Measurements from ENCODE around the gene NCS1.

NCS1 gene

GRCh38 chr9:130177898-130178805 lies 5.9 kb downstream of the NCS1 start:
- no peak for DNase-seq

GRCh38 chr9:130179331-130179907 lies 7.2 kb downstream of the NCS1 start:
- DNase-seq: no peak

- DNase-seq: no peak
Measured at GRCh38 chr9:130180516-130180915, 8.3 kb downstream of the NCS1 start.

- no peak for DNase-seq
Measured at GRCh38 chr9:130181678-130182380, 9.6 kb downstream of the NCS1 start.

- no peak for DNase-seq
Measured at GRCh38 chr9:130182381-130182909, 10.2 kb downstream of the NCS1 start.

DNA sequence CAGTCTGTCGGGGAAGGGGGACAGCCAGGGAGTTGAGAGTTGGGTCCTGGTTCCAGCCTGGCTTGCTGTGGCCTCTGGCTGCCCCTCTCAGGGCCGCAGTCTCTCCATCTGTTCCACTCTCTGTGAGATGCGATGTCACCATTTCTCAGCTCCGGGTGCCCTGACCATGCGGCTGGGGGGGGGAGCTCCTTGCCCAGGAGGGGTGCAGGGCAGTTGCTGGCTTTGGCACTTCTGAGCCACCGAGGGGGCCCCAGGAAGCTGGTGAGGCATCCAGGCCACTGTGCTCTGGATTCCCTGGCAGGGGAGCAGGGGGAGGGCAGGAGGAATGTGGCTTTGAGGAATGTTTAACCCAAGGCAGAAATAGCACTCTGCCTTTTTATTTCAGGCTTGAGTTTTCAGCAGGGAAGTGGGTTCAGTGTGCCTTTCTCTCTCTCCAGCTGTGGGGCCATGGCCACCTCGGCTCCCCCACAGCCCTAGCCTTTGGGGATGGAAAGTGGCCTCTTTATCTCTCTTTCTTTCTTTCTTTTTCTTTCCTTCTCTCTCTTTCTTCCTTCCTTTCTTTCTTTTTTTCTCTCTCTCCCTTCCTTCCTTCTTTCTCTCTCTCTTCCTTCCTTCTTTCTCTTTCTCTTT lies 11.0 kb downstream of the NCS1 start:
- DNase-seq: no peak

DNA sequence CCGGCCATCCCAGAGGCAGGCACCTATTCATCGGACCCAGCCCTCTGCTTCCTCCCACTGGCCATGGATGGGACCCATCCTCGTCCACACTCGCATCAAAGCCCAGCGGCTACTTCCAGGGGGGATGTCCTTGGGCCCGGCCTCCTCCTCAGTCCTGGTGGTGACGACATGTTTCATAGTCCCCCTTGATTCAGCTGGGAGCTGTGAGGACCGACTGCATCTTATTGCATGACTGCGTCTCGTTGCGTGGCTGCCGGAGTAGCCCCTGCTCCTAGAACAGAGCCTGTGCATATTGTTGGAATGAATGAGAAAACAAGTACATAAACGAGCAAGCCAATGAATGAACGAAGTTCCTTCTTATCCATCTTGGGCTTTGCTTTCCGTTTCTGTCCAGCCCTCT lies 12.8 kb downstream of the NCS1 start:
- DNase-seq: no peak

DNA sequence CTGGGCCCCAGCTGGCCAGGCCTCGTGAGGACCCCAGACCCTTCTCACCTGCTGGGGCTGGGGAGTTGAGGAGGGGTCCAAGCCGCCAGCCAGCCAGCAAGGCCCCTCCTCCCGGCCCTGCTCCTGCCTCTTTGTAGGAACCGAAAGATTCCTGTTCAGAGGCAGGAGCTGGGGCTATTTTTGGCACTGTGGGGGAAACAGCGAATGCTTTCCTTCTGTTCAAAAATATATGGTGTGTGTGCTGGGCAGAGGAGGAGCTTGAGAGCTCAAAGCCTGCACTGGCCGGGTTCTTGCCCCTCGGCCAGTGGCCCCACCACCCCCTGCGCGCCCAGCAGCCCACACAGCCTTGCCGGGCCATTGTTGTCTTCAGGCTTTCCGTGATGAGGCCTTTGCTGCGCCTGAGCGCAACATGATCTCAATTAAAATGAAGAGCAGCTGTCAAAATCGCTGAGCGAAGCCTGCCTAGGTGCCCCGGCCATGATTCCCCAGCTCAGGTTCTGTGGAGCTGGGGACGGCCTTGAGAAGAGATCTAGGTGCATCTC lies 13.4 kb downstream of the NCS1 start:
- DNase-seq: no peak

DNA sequence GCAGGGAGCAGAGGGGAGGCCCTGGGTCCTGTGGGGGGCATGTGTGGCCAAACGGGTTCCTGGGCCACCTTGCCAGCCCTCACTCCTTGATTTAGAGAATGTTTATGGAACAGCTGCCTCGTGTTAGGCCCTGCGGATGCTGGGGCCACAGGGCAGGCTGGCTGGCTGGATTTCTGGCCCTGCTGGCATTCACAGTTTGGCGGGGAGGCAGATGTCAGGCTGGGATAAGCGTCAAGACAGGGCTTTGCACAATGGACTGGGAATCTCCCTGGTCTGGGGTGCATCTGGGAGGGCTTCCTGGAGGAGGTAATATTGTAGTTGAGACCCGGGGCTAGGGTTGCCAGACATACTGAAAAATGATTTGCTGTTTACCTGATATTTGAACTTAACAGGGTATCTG lies 13.8 kb downstream of the NCS1 start:
- DNase-seq: no peak

GRCh38 chr9:130186839-130187522 lies 14.8 kb downstream of the NCS1 start:
- no peak for DNase-seq

- DNase-seq: no peak
Measured at GRCh38 chr9:130187523-130187846, 15.3 kb downstream of the NCS1 start.

DNA sequence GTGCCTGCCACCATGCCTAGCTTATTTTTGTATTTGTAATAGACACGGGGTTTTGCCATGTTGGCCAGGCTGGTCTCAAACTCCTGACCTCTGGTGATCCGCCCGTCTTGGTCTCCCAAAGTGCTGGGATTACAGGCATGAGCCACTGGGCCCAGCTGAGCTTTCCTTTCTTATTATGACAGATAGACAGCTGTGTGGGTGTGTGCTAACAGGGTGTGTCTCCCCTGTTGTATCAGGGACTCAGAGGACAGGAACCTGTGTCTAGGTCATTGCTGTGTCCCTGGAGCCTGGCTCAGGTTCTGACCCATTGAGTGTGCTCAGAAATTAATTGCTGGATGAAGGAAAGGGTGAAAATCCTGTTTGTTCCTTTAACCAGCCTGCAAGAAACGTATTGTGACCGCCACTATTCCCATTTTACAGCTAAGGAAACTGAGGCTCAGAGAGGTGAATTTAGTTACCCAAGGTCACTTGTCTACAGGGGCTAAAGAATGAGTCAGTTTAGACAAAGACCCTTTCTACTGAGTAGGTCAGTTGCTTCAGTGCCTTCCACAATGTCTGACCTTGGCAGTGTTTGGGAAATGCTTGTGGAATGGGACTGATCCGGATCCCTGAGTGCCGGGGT lies 16.8 kb downstream of the NCS1 start:
- DNase-seq: peak; percentile 9

DNA sequence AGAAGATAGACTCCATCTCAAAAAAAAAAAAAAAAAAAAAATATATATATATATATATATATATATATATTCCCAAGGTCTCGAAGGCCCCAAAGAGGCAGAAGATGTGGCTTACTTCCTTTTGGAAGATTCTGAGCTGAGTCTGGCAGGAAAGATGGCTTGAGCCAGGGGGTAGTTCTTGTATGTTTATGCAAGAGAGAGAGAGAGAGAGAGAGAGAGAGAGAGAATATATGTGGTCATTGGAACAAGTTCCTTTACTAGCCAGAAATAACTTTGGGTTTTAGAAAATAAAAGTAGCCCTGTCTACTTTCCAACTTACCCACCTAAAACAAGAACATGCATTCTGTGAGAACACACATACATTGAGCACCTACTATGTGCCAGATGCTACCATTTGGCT lies 17.6 kb downstream of the NCS1 start:
- DNase-seq: no peak

GRCh38 chr9:130191068-130191748 lies 19.0 kb downstream of the NCS1 start:
- no peak for DNase-seq

GRCh38 chr9:130191749-130192120 lies 19.5 kb downstream of the NCS1 start:
- DNase-seq: no peak

DNA sequence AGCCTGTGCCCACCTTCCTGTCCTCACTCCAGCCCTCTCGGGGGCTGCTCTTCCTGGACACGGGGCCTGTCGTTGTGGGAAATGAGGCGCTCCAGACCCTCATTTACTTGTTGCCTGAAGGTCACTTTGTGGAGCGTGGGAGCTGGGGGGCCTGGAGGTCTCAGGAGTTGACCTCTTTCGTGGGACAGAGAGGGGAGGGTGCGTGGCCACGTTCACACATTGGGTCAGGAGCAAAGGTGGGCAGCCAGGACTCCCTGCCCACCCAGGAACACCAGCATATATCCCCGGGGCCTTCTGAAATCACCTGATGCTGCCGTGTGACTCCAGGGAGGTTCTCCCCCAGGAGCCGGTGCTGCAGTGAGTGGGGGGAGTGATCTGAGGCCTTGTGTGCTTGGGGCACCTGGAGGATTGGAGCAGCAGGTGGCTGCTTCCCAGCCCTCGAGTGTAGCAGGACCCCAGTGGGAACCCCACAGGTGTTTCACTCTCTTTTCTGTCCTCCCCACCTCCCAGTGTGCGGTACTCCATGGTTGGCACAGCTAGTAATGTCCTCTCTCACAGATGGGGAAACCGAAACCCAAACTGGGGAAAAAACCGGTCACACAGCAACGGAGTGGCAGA lies 20.3 kb downstream of the NCS1 start:
- DNase-seq: no peak

GRCh38 chr9:130193103-130193502 lies 20.9 kb downstream of the NCS1 start:
- no peak for DNase-seq

DNA sequence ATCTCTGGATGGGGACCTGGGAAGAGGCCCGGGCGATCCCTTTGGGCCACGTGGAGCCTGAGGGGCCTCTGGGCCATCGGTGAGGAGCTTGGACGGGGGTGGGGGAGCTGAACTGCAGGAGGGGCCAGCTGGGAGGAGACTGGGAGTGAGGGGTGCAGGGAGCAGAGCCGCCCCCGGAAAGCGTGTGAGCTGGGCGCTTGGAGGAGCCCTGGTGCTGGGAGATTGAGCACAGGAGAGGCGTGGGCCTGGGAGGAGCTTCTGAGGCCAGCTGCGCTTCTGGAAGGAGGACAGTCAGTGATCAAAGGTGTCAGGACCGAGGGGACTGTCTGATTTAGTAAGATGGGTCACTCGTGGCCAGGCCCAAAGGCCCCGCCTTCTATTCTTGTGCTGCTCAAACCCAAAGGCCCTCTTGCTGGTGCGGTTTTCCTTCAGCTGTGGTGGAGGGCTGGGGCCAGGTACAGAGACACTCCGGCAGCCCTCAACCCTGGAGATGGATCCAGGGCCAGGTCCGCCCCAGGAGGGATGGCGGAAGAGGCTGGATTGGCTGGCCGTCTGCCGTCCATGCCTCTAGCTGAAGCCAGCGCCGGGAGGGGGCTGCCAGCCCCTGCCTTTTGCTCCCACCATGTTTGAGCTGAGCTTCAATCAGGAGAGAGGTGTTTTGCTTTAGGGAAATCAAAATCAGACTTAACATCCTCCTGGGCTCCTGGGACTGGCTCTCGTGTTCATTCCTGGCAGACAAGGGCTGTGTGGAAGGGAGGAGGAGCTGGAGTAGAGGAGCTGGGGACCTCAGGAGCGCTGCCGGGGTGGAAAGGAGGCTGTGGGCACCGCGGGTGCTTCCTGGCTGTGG lies 21.6 kb downstream of the NCS1 start:
- DNase-seq: no peak

DNA sequence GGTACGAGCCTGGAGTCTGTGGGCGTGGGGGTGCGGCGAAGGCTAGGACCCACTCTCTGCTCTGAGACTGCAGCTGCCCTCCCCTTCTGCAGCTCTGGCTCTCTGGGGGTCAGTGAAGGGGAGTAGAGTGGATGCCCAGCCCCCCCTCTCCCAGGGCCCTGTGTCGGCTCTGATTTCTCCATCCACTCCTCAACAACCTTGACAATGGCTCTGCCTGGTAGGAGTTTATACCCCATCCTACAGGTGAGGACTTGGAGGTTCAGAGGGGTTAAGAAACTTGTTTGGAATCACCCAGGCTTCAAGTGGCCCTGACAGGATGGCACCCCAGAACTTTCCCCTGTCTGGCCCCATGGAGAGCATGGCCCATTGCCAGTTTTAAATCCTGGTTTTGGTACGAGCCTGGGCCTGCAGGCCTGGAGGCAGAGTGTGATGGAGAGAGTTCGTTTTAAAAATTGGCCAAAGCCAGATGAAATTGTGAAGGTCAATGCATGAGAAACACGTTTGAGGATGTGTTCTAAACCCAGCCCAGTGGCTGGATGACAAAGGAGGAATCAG lies 22.3 kb downstream of the NCS1 start:
- no peak for DNase-seq

- no peak for DNase-seq
Measured at GRCh38 chr9:130195638-130196037, 23.4 kb downstream of the NCS1 start.

Data from suppressor macrophage treated with lipopolysaccharide for 4 hours (primary cell).